ENCODE data around the gene RNH1. TPM values are rescaled to one million over a fixed set of nuclear protein-coding genes. Genes with fewer than 3 reads are reported as not detected.
"Not testable (repeated sequence)": the region's sequence is repeated elsewhere in the genome, so short reads cannot be mapped to it uniquely, and the experiment has no call there.

RNH1 gene
- polyA plus RNA-seq, 10 donors: 75.5 to 108 (median 86.2) TPM

GRCh38 chr11:484616-485015 is 22.4 kb downstream of the RNH1 start:
- no peak for DNase-seq

GRCh38 chr11:479311-479710 is 27.7 kb downstream of the RNH1 start:
- DNase-seq: peak in 1 of 3 donors; percentile 22

GRCh38 chr11:477052-477715 is 29.9 kb downstream of the RNH1 start:
- no peak for DNase-seq

- no peak for DNase-seq
Measured at GRCh38 chr11:476416-476815, 30.6 kb downstream of the RNH1 start.

GRCh38 chr11:475941-476340 is 31.1 kb downstream of the RNH1 start:
- DNase-seq: no peak

- no peak for DNase-seq
Measured at GRCh38 chr11:474914-475506, 32.0 kb downstream of the RNH1 start.

GRCh38 chr11:473962-474785 is 32.9 kb downstream of the RNH1 start:
- DNase-seq: no peak

GRCh38 chr11:473415-473814 is 33.6 kb downstream of the RNH1 start:
- no peak for DNase-seq

GRCh38 chr11:472816-473215 is 34.2 kb downstream of the RNH1 start:
- no peak for DNase-seq

- DNase-seq: no peak
Measured at GRCh38 chr11:472272-472671, 34.8 kb downstream of the RNH1 start.

- DNase-seq: no peak
Measured at GRCh38 chr11:471468-472145, 35.4 kb downstream of the RNH1 start.

GRCh38 chr11:469684-470560 is 37.1 kb downstream of the RNH1 start:
- peak in 1 of 3 donors; percentile 51 for DNase-seq

- DNase-seq: not testable (repeated sequence)
Measured at GRCh38 chr11:469026-469683, 37.9 kb downstream of the RNH1 start.

- no peak for DNase-seq
Measured at GRCh38 chr11:468493-468892, 38.5 kb downstream of the RNH1 start.

- DNase-seq: no peak
Measured at GRCh38 chr11:468036-468435, 39.0 kb downstream of the RNH1 start.

GRCh38 chr11:465896-466530 is 41.0 kb downstream of the RNH1 start:
- DNase-seq: no peak

GRCh38 chr11:464316-464715 is 42.7 kb downstream of the RNH1 start:
- no peak for DNase-seq

- no peak for DNase-seq
Measured at GRCh38 chr11:462107-462890, 44.7 kb downstream of the RNH1 start.

GRCh38 chr11:461626-462025 is 45.4 kb downstream of the RNH1 start:
- no peak for DNase-seq

Data from muscle of back (tissue), 11 donors.